DMS153 (cell line): ENCODE data around the gene UACA.
"Not testable (repeated sequence)": the region's sequence is repeated elsewhere in the genome, so short reads cannot be mapped to it uniquely, and the experiment has no call there.

ENCODE experiments used
- DNase-seq: peaks from one replicate; lab custom pipeline; 2025; lab: John Stamatoyannopoulos, UW

UACA gene

GRCh38 chr15:70669006-70669602, 94.3 kb downstream of the UACA start:
- DNase-seq: no peak

DNA sequence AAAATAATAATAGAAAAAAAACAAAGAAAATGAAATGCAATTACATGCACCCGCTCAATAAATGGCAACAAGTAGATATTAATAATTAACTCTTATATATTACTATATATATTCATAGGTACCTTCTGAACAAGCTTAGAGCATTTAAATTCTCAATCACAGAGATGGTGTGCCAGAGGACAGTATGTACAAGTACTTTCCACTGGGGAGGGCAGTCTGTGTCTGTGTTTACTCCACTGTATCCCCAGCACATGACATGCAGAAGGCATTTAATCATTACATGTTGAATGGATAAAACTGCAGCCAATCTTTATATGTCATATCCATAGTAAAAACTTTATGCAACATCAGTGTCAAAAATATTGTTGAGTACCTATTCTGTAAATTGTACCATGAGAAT, 97.8 kb downstream of the UACA start:
- no peak for DNase-seq

- no peak for DNase-seq
Measured at GRCh38 chr15:70664494-70664893, 98.9 kb downstream of the UACA start.

DNA sequence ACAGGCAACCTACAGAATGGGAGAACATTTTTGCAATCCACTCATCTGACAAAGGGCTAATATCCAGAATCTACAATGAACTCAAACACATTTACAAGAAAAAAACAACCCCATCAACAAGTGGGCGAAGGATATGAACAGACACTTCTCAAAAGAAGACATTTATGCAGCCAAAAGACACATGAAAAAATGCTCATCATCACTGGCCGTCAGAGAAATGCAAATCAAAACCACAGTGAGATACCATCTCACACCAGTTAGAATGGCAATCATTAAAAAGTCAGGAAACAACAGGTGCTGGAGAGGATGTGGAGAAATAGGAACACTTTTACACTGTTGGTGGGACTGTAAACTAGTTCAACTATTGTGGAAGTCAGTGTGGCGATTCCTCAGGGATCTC, 100.3 kb downstream of the UACA start:
- not testable (repeated sequence) for DNase-seq

DNA sequence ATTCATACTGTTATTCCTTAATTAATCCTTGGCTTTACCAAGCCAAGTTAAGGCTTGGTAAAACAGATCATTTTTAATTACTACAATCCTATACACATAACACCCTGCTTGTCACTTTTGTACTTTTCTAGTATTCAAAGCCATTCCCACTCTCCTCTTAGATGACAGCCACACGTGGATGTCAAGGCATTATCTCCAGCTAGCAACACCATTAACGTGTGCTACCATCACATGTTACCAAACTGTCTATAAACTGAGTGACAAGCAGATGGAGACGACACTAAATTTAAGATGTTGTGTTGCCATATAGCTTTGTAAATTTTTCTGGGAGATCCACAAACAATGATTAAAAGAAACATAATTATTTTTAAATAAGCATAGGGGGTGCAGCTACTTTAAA, 103.7 kb downstream of the UACA start:
- DNase-seq: no peak

GRCh38 chr15:70658641-70659040, 104.7 kb downstream of the UACA start:
- no peak for DNase-seq

GRCh38 chr15:70653426-70653825, 109.9 kb downstream of the UACA start:
- DNase-seq: no peak

- no peak for DNase-seq
Measured at GRCh38 chr15:70652341-70652740, 111.0 kb downstream of the UACA start.

DNA sequence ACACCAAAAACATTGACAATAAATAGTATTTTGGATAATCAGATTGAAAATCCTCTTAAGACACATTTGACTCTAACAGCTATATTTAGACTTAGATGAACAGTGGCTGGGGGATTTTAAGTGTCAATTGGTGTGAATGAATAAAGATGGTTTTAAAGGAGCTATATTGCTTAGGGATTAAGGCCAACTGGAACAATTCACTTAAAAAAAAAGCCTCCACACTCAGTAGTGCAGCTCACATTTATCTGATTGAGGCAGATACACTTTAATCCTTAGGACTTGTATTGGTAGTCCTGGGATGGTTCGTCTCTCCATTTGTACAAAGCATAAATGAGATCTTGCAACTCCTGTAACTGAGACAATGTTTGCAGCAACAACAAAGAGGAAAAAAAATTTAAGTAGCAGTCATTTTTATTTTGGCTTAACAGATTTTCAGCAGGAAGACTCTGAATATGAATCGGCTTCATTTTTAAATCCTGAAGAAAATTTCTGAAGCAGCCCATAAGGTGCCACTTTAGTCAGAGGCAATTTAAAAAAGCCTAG, 112.0 kb downstream of the UACA start:
- DNase-seq: no peak

DNA sequence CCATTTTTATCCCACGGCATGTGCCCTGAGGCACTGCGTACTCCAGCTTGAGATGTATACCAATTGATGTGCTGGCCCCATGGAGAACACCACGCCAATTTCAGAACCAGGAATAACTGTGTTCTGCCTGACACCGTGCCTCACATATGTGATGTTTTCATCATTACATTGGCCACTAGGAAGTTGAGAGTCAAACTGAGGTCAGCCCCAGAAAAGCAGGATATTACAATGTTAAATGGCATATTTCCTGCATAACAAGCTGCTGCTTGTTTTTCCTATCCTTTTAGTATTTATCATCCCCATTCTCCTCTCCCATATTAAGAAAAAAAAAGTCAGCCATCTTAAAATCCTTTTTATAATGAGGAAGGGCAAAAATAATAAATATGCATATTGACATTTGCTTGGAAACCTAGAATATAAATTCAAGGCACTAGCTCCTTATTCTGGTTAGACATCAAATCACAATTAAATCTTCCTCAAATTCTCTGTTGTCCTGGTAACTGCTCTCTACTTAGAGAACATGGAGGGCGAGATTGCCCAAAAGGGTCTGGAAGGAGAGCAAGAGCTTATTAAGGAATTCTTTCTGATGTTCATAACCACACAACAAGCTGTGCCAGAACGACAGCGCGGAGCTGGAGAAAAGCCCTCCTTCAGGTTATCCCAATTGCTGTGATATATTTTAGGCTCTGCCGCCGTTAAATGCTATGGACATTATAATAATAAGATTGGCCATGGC, 112.6 kb downstream of the UACA start:
- no peak for DNase-seq

DNA sequence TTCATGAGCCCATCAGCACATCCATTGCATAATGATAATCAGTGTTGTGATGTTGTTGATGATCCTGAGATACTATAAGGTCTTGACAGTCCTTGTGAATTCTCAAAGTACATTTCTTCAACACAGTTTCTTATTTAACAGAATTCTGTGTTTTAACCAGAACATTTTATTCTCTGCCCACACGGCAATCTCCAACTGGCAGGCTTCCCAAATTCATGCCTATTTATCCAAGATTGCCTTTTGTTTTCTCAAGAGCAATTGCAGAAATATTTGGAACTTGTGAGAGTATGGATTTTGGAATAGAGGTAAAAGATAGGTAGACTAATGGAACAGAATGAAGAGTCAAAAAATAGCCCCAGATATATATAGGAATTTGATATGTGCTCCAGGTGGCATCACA, 116.0 kb downstream of the UACA start:
- no peak for DNase-seq

DNA sequence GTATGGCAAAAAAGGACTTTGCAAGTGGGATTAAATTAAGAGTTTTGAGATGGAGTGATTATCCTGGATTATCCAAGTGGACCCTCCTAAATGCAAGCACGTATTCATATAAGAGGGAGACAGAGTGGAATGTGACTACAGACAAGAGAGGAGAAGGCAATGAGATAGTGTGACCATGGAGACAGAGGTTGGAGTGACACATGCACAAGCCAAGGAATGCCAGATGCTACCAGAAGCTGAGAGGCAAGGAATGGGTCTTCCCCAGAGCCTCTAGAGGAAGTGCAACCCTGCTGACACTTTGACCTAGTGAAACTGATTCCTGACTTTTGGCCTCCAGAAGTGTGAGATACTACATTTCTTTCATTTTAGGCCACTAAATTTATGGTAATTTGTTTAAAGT, 117.2 kb downstream of the UACA start:
- DNase-seq: no peak

GRCh38 chr15:70643783-70644125, 119.6 kb downstream of the UACA start:
- no peak for DNase-seq

DNA sequence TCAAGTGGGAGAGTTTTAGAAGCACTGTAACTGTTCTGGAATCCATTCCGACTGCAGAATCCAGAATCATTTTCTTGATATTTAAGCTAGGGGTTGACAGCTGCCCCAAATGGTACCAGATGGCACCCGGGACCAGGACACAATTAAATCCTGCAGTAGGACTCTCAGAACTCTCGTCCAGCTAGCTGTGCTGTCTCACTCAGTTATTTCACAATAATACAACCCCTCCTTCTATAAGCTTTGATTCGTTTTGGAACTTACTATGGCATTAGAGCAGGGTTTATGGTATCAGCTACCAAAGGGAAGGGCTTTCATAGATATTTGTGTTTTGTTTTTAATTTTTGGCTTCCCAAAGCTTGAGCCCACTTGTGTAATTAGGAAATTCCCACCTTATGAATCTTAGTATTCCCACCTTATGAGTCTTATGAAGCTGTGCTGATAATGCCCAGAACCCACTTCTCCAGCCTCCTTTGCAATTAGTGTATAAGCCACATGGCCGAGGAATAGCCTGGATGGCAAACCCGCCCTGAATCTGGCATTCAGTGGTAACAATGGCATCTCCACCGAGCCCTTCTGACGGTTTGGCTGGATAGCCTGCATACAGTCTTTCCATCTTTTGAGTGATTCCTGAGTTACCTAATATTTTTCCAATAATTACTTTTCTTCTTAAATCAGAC, 120.1 kb downstream of the UACA start:
- DNase-seq: no peak

- no peak for DNase-seq
Measured at GRCh38 chr15:70636540-70637165, 126.7 kb downstream of the UACA start.

GRCh38 chr15:70635895-70636294, 127.5 kb downstream of the UACA start:
- no peak for DNase-seq

- DNase-seq: no peak
Measured at GRCh38 chr15:70633991-70634390, 129.4 kb downstream of the UACA start.

DNA sequence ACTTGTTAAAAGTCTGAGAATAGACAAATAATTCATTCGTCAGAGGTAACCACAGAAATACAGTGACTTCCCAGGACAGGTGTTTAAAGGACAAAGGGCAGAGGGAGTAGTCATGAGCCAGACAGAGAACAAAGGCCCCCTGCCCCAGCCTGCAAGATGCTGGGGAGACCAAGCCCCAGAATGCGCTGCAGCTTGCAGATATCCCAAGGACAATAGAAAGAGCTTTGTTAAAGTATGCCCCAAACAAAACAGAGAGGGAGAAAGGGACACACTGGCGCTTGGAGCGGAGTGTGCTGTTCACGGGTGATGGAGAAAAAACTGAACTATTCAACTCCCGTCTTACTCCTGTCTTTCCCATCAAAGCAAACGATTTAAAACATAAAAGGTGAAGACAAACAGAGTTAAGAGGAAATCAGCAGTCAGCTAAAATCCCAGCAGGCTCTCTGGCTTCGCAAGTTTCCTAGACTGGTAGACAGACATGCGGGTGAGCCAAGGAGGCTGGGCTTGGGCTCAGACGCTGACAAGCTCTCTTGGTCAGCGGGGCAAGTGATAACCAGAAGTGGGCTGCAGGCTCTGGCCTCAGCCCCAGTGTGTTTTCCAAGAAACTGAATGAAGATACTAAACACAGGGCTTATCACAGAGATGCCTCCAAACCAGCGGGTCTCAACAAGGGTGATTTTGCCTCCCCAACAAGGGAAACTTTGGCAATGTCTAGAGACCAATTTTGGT, 130.1 kb downstream of the UACA start:
- DNase-seq: no peak

- no peak for DNase-seq
Measured at GRCh38 chr15:70632491-70633102, 130.8 kb downstream of the UACA start.

GRCh38 chr15:70632079-70632478, 131.3 kb downstream of the UACA start:
- no peak for DNase-seq

DNA sequence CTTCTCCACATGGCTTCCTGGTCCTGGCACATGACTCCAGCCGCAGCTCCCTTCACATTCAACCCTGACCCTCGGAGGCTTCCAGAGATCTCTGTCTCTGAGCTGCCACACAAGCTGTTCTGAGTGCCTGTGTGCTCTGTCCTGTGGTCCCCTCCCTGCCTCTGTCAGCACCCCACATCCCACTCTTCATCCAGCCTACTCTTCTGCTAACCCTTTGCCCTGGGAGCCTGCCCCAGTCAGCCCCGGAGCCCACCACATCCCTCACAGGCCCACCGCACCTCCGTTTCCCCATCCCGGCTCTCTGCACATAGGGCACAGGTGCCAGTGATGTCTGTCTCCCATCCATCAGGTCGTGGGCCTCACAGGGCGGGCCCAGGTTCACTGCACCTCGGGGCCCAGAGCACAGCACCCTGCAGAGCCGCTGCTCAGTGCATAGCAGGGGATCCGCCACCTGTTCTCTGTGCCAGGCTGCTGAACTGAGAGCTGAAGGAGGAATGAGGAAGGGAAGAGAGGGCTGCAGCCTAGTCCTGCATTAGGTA, 133.6 kb downstream of the UACA start:
- no peak for DNase-seq

DNA sequence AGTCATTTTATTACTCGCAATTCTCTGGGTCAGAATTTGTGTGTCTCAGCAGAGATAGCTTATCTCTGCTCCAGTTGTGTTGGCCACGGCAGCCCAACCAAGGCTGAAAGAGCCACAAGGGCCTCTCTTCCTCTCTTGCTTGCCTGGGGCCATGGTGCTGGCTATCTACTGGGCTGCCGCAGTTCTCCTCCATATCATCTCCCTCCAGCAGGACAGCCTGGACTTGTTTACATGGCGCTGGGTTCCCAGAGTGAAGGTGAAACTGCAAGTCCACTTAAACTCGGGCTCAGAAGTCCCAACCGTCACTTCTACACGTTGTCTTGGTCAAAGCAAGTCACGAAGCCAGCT, 134.8 kb downstream of the UACA start:
- DNase-seq: no peak
